Measurements from ENCODE around the gene SETD1A. TPM values are rescaled to one million over a fixed set of nuclear protein-coding genes. Genes with fewer than 3 reads are reported as not detected.

Gene SETD1A
- total and polyA plus RNA-seq, 9 of the 15 experiments (the other 6 are each of a cell fraction or from before 2014, with no cell fraction given) = 0.08 to 36.0 (median 4.2) TPM

DNA sequence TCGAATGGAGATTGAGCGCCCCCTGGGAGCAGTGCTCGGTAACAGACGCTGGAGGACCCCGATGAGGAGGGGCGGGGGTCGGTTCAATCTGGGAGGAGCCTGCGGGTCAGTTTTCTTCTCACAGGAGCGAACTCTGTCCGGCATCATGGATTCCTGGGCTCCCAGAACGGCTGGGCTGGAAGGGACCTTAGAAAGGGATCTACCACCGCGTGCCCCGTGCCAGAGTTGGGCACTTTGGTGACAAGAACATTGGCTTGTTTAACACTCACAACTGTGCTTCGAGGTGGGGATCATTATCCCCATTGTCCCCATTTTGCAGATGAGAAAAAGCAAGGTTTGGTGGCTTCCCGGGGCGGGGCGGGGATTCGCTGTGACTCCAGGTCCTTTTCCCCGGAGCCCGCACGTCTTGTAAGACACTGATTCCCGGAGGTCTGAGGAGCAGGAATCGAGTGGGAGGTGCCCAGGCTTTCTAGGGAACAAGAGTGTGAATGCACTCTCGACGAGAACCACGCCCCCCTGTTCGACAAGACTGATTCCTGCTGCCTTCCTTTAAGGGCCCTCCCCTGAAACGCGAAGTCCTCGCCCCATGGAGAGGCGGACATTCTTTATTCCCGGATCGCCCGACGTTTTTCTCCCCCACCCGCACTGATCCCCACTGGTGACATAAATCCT, 35.7 kb upstream of the SETD1A start (continued):
- TF ChIP-seq MGA (IDR thresholded peaks at IDR 0.05) = no peak; the same call in 1 of the 2 replicates
- no peak for TF ChIP-seq HCFC1 (IDR thresholded peaks at IDR 0.05; ENCODE audit: low read depth, low read length)
- no peak for TF ChIP-seq POLR2AphosphoS5 (IDR thresholded peaks at IDR 0.05; ENCODE audit: control insufficient read depth, insufficient read depth, low read depth, low read length)
- no peak for TF ChIP-seq ZFPM2 (CRISPR knock-in tag; IDR thresholded peaks at IDR 0.05)
- no peak for TF ChIP-seq HDAC6 (IDR thresholded peaks at IDR 0.05; ENCODE audit: low read depth, low read length)
- no peak for TF ChIP-seq ZSCAN32 (CRISPR knock-in tag; IDR thresholded peaks at IDR 0.05)
- no peak for TF ChIP-seq NFXL1 (CRISPR knock-in tag; IDR thresholded peaks at IDR 0.05)
- no peak; the same call in 1 of the 2 replicates for TF ChIP-seq GATAD2B (IDR thresholded peaks at IDR 0.05; ENCODE audit: borderline replicate concordance)
- peak; percentile 57; the same call in 1 of the 2 replicates for TF ChIP-seq HMGXB4 (CRISPR knock-in tag; IDR thresholded peaks at IDR 0.05)
- TF ChIP-seq ZFP1 (CRISPR knock-in tag; IDR thresholded peaks at IDR 0.05) = no peak
- TF ChIP-seq ELF4 (CRISPR knock-in tag; IDR thresholded peaks at IDR 0.05) = no peak
- TF ChIP-seq, protein P1, sequence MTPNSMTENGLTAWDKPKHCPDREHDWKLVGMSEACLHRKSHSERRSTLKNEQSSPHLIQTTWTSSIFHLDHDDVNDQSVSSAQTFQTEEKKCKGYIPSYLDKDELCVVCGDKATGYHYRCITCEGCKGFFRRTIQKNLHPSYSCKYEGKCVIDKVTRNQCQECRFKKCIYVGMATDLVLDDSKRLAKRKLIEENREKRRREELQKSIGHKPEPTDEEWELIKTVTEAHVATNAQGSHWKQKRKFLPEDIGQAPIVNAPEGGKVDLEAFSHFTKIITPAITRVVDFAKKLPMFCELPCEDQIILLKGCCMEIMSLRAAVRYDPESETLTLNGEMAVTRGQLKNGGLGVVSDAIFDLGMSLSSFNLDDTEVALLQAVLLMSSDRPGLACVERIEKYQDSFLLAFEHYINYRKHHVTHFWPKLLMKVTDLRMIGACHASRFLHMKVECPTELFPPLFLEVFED (CRISPR knock-in tag; conservative IDR thresholded peaks at IDR 0.05) = 0 out of 2 replicates have a peak, but pooled peaks have one; percentile 4
- 0 out of 2 replicates have a peak, but pooled peaks have one; percentile 14 for TF ChIP-seq NCOA1 (IDR thresholded peaks at IDR 0.05; ENCODE audit: low read depth)
- TF ChIP-seq CC2D1A (IDR thresholded peaks at IDR 0.05) = peak; percentile 56
